HCT116 (cell line): ENCODE results near the gene TEKT3. TPM values are rescaled to one million over a fixed set of nuclear protein-coding genes. Genes with fewer than 3 reads are reported as not detected.

Experiments used
- ATAC-seq: fragments of 200-7000 bp; cut with Tn5 transposase; 2 replicates; pipeline ENCODE4 v1.9.1; 2020; ENCODE audit warnings: mild to moderate bottlenecking, moderate library complexity
- BruUV-seq: library from RNA; stranded (reverse); fragments of 400-500 nt; replicated peaks from 2 replicates; lab custom pipeline; 2021; lab: Mats Ljungman, UMichigan
- CTCF ChIA-PET: fragments of 300-600 bp; sonication (Branson Sonifier 250); formaldehyde crosslinking; loops from one replicate; lab custom pipeline; 2021; ENCODE audit warnings: antibody characterized with exemption; lab: Charles Lee
- POLR2A ChIA-PET: fragments of 300-600, 350-600 bp; sonication (Branson Sonifier 250); formaldehyde crosslinking; loops from one replicate; lab custom pipeline; 2021; ENCODE audit warnings: antibody characterized with exemption; lab: Charles Lee
- RAD21 ChIA-PET, 2 experiments: fragments of 300-600 bp; sonication (Branson Sonifier 250); formaldehyde crosslinking; loops; one replicate each; lab custom pipeline; 2023; ENCODE audit warnings: low total read pairs in 2 of 2; ENCODE audit not compliant: uncharacterized antibody in 2 of 2, unreplicated experiment in 2 of 2, low non-redundant PET in 1 of 2; lab: Charles Lee
- DNase-seq: peaks from one replicate; pipeline ENCODE4 v3.0.0-alpha.2; 2010; ENCODE audit warnings: low read depth, low spot score
- H2AFZ ChIP-seq: fragments of 200-600 bp; shearing (Covaris generic), sonication (generic); 2 replicates; pipeline ENCODE4 v1.6.1; 2017; ENCODE audit warnings: low read depth, mixed run types, mixed read lengths, antibody characterized with exemption, low read length; ENCODE audit not compliant: poor library complexity, severe bottlenecking
- H3K27ac ChIP-seq: 2 replicates; pipeline ENCODE4 v1.5.1; 2012; ENCODE audit warnings: low read depth, low read length
- H3K27me3 ChIP-seq: fragments of 200-600 bp; sonication (generic); 2 replicates; pipeline ENCODE4 v1.6.1; 2016; ENCODE audit warnings: mixed run types, low read length, mixed read lengths; ENCODE audit not compliant: insufficient read depth
- H3K36me3 ChIP-seq, 2 experiments: fragments of 200-500 bp in 1 of 2; fragments of 200-600 bp in 1 of 2; sonication (Bioruptor generic) in 1 of 2; sonication (generic) in 1 of 2; 2 replicates each; pipeline versions ENCODE4 v1.5.1 to v1.6.1; 2014 to 2016; ENCODE audit warnings: low read length in 2 of 2, inconsistent platforms in 1 of 2, mixed read lengths in 1 of 2, mixed run types in 1 of 2; ENCODE audit not compliant: insufficient read depth in 2 of 2, control insufficient read depth in 1 of 2
- H3K4me1 ChIP-seq, 2 experiments: fragments of 200-600 bp in 1 of 2; sonication (generic) in 1 of 2; 2 replicates each; pipeline versions ENCODE4 v1.5.1 to v1.6.1; 2012 to 2017; ENCODE audit warnings: low read length in 2 of 2, inconsistent platforms in 1 of 2, mild to moderate bottlenecking in 1 of 2, mixed read lengths in 1 of 2, mixed run types in 1 of 2, moderate library complexity in 1 of 2; ENCODE audit not compliant: insufficient read depth in 2 of 2, control insufficient read depth in 1 of 2
- H3K4me2 ChIP-seq: fragments of 200-600 bp; sonication (generic); 2 replicates; pipeline ENCODE4 v1.6.1; 2017; ENCODE audit warnings: mixed run types, low read length, mixed read lengths
- H3K4me3 ChIP-seq, 2 experiments: fragments of 200-600 bp in 1 of 2; sonication (generic) in 1 of 2; replicated peaks in 1 of 2; 2 replicates each; pipeline ENCODE4 v1.5.1; 2011 to 2016; ENCODE audit warnings: low read length in 2 of 2, control low read depth in 1 of 2, low read depth in 1 of 2, mild to moderate bottlenecking in 1 of 2, mixed read lengths in 1 of 2, mixed run types in 1 of 2
- H3K79me2 ChIP-seq: fragments of 200-600 bp; sonication (generic); 2 replicates; pipeline ENCODE4 v1.6.1; 2017; ENCODE audit warnings: mild to moderate bottlenecking, mixed run types, low read length, moderate library complexity, mixed read lengths; ENCODE audit not compliant: insufficient read depth
- H3K9ac ChIP-seq: fragments of 200-600 bp; sonication (generic); 2 replicates; pipeline ENCODE4 v1.6.1; 2016; ENCODE audit warnings: low read length, mixed read lengths
- H3K9me2 ChIP-seq: fragments of 200-600 bp; sonication (generic), shearing (Covaris generic); 2 replicates; pipeline ENCODE4 v1.6.1; 2017; ENCODE audit warnings: mixed run types, mild to moderate bottlenecking, moderate library complexity; ENCODE audit not compliant: insufficient read depth
- H3K9me3 ChIP-seq, 2 experiments: fragments of 200-500 bp in 1 of 2; fragments of 200-600 bp in 1 of 2; sonication (Bioruptor generic) in 1 of 2; sonication (generic) in 1 of 2; 2 replicates each; pipeline ENCODE4 v1.6.1; 2014 to 2017; ENCODE audit warnings: low read length in 2 of 2, mixed read lengths in 2 of 2, inconsistent platforms in 1 of 2, low read depth in 1 of 2, mild to moderate bottlenecking in 1 of 2, mixed run types in 1 of 2, moderate library complexity in 1 of 2; ENCODE audit not compliant: control insufficient read depth in 1 of 2, insufficient read depth in 1 of 2
- H4K20me1 ChIP-seq: fragments of 200-600 bp; sonication (generic), shearing (Covaris generic); 2 replicates; pipeline ENCODE4 v1.6.1; 2017; ENCODE audit warnings: mixed run types, mild to moderate bottlenecking, moderate library complexity; ENCODE audit not compliant: insufficient read depth
- CBX3 ChIP-seq: IDR thresholded peaks from 2 replicates; pipeline ENCODE4 v1.6.1; 2012; ENCODE audit warnings: low read depth
- EGR1 ChIP-seq: IDR thresholded peaks from 2 replicates; pipeline ENCODE4 v1.6.1; 2012; ENCODE audit warnings: low read depth
- ELF1 ChIP-seq: IDR thresholded peaks from 2 replicates; pipeline ENCODE4 v1.6.1; 2012; ENCODE audit warnings: low read depth, borderline replicate concordance
- EZH2phosphoT487 ChIP-seq: fragments of 200-600 bp; IDR thresholded peaks from 2 replicates; pipeline ENCODE4 v1.6.1; 2018; ENCODE audit warnings: antibody characterized with exemption, borderline replicate concordance
- FOSL1 ChIP-seq: IDR thresholded peaks from 2 replicates; pipeline ENCODE4 v1.6.1; 2012; ENCODE audit warnings: low read depth
- POLR2A ChIP-seq: IDR thresholded peaks from 2 replicates; pipeline ENCODE4 v1.7.0; 2011; ENCODE audit warnings: borderline replicate concordance; ENCODE audit not compliant: insufficient read depth, insufficient read length; ENCODE audit errors: extremely low read depth
- SIN3A ChIP-seq: IDR thresholded peaks from 2 replicates; pipeline ENCODE4 v1.6.1; 2012; ENCODE audit warnings: low read depth
- intact Hi-C: fragments of 100-400 bp; cut with micrococcal nuclease; formaldehyde crosslinking; loops from 2 replicates; pipeline ENCODE4 v1.10.0; 2022
- total RNA-seq: library from RNA; stranded (reverse); gene quantifications from one replicate; pipeline ENCODE4 v1.2.1, GENCODE V29; 2021; ENCODE audit not compliant: unreplicated experiment
- TF ChIP-seq, protein P1 (sequence below): IDR thresholded peaks from 2 replicates; pipeline ENCODE4 v1.6.1; 2012
- TF ChIP-seq, protein P2 (sequence below): IDR thresholded peaks from 2 replicates; pipeline ENCODE4 v1.6.1; 2011; ENCODE audit warnings: mild to moderate bottlenecking, low read length, moderate library complexity; ENCODE audit not compliant: insufficient replicate concordance; ENCODE audit errors: extremely low read depth
- TF ChIP-seq, protein P3 (sequence below), 3 experiments: fragments of 200-600 bp in 1 of 3; sonication (generic) in 1 of 3; IDR thresholded peaks in 2 of 3; conservative IDR thresholded peaks in 1 of 3; 2 replicates each; pipeline ENCODE4 v1.5.1; 2012 to 2017; ENCODE audit warnings: low read depth in 2 of 3, low read length in 2 of 3, antibody characterized with exemption in 1 of 3, borderline replicate concordance in 1 of 3, control low read depth in 1 of 3, mild to moderate bottlenecking in 1 of 3, mixed read lengths in 1 of 3, mixed run types in 1 of 3, moderate library complexity in 1 of 3; ENCODE audit not compliant: insufficient read depth in 1 of 3
- TF ChIP-seq, protein P4 (sequence below): IDR thresholded peaks from 2 replicates; pipeline ENCODE4 v1.6.1; 2012; ENCODE audit warnings: low read depth

The TEKT3 gene
- total RNA-seq, 1 experiment from 2014 or later = 0.64 TPM

DNA sequence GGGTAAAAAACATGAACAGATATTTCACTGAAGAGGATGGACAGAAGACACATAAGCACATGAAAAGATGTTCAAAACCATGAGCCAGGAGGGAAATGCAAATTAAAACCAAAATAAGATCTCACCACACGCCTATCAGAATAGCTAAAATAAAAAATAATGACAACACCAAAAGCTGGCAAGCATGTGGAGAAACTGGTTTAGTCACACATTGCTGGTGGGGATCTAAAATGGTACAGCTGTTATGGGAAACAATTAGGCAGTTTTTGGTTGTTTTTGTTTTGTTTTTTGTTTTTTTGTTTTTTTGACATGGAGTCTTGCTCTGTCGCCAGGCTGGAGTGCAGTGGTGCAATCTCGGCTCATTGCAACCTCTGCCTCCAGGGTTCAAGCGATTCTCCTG is 44.7 kb upstream of the TEKT3 start:
- DNase-seq = no peak
- peaks cover 5% of the 10 kb centered on the region; the same call in 1 of the 2 replicates for H3K27me3 ChIP-seq
- no peak overlapping the region for H3K4me3 ChIP-seq
- intact Hi-C loops = no loop called here
- H3K9me2 ChIP-seq = no peaks in the 10 kb centered on the region
- ChIA-PET RAD21 (no interaction called here), CTCF (no interaction called here), POLR2A (no interaction called here)
- no peak overlapping the region for H2AFZ ChIP-seq
- BruUV-seq = no TSS peak
- TF ChIP-seq, protein P1, sequence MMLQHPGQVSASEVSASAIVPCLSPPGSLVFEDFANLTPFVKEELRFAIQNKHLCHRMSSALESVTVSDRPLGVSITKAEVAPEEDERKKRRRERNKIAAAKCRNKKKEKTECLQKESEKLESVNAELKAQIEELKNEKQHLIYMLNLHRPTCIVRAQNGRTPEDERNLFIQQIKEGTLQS = no peak
- no peak for TF ChIP-seq FOSL1
- TF ChIP-seq, protein P2, sequence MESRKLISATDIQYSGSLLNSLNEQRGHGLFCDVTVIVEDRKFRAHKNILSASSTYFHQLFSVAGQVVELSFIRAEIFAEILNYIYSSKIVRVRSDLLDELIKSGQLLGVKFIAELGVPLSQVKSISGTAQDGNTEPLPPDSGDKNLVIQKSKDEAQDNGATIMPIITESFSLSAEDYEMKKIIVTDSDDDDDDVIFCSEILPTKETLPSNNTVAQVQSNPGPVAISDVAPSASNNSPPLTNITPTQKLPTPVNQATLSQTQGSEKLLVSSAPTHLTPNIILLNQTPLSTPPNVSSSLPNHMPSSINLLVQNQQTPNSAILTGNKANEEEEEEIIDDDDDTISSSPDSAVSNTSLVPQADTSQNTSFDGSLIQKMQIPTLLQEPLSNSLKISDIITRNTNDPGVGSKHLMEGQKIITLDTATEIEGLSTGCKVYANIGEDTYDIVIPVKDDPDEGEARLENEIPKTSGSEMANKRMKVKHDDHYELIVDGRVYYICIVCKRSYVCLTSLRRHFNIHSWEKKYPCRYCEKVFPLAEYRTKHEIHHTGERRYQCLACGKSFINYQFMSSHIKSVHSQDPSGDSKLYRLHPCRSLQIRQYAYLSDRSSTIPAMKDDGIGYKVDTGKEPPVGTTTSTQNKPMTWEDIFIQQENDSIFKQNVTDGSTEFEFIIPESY = no peak
- no peak for TF ChIP-seq CBX3
- TF ChIP-seq ELF1 = no peak
- TF ChIP-seq, protein P3, sequence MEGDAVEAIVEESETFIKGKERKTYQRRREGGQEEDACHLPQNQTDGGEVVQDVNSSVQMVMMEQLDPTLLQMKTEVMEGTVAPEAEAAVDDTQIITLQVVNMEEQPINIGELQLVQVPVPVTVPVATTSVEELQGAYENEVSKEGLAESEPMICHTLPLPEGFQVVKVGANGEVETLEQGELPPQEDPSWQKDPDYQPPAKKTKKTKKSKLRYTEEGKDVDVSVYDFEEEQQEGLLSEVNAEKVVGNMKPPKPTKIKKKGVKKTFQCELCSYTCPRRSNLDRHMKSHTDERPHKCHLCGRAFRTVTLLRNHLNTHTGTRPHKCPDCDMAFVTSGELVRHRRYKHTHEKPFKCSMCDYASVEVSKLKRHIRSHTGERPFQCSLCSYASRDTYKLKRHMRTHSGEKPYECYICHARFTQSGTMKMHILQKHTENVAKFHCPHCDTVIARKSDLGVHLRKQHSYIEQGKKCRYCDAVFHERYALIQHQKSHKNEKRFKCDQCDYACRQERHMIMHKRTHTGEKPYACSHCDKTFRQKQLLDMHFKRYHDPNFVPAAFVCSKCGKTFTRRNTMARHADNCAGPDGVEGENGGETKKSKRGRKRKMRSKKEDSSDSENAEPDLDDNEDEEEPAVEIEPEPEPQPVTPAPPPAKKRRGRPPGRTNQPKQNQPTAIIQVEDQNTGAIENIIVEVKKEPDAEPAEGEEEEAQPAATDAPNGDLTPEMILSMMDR (IDR thresholded peaks at IDR 0.05 in 2 of 3, conservative IDR thresholded peaks at IDR 0.05 in 1 of 3; ENCODE audit: borderline replicate concordance in 1 of 3, insufficient read depth in 1 of 3, low read depth in 2 of 3, low read length in 2 of 3) = no peak
- TF ChIP-seq SIN3A = no peak
- no peak for TF ChIP-seq EGR1
- TF ChIP-seq POLR2A = no peak
- TF ChIP-seq EZH2phosphoT487 = no peak
- TF ChIP-seq, protein P4, sequence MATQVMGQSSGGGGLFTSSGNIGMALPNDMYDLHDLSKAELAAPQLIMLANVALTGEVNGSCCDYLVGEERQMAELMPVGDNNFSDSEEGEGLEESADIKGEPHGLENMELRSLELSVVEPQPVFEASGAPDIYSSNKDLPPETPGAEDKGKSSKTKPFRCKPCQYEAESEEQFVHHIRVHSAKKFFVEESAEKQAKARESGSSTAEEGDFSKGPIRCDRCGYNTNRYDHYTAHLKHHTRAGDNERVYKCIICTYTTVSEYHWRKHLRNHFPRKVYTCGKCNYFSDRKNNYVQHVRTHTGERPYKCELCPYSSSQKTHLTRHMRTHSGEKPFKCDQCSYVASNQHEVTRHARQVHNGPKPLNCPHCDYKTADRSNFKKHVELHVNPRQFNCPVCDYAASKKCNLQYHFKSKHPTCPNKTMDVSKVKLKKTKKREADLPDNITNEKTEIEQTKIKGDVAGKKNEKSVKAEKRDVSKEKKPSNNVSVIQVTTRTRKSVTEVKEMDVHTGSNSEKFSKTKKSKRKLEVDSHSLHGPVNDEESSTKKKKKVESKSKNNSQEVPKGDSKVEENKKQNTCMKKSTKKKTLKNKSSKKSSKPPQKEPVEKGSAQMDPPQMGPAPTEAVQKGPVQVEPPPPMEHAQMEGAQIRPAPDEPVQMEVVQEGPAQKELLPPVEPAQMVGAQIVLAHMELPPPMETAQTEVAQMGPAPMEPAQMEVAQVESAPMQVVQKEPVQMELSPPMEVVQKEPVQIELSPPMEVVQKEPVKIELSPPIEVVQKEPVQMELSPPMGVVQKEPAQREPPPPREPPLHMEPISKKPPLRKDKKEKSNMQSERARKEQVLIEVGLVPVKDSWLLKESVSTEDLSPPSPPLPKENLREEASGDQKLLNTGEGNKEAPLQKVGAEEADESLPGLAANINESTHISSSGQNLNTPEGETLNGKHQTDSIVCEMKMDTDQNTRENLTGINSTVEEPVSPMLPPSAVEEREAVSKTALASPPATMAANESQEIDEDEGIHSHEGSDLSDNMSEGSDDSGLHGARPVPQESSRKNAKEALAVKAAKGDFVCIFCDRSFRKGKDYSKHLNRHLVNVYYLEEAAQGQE = no peak
- H3K9ac ChIP-seq = no peak overlapping the region
- H3K79me2 ChIP-seq = no peaks in the 10 kb centered on the region
- no peaks in the 10 kb centered on the region for H4K20me1 ChIP-seq
- H3K36me3 ChIP-seq = no peaks in the 10 kb centered on the region
- H3K9me3 ChIP-seq = no peaks in the 10 kb centered on the region
- H3K27ac ChIP-seq = no peak overlapping the region
- H3K4me1 ChIP-seq = no peaks in the 10 kb centered on the region
- no peak overlapping the region for H3K4me2 ChIP-seq
- ATAC-seq = no peak
